HepG2 (cell line): Measurements from ENCODE around the gene RAB39A.

Experiments
- CTCF ChIP-seq: sonication (generic); formaldehyde crosslinking; IDR thresholded peaks from 2 replicates; pipeline ENCODE4 v1.5.0; 2020; ENCODE audit warnings: mild to moderate bottlenecking, missing genetic modification reagents, moderate library complexity
- HCFC1 ChIP-seq: fragments of 150-350 bp; IDR thresholded peaks from 2 replicates; pipeline ENCODE4 v1.6.1; 2014; ENCODE audit warnings: low read depth, low read length
- JUN ChIP-seq: sonication (generic); formaldehyde crosslinking; IDR thresholded peaks from 2 replicates; pipeline ENCODE4 v1.4.0; 2020; ENCODE audit warnings: mild to moderate bottlenecking, missing genetic modification reagents
- MTA3 ChIP-seq: sonication (generic); formaldehyde crosslinking; IDR thresholded peaks from 2 replicates; pipeline ENCODE4 v1.4.0; 2020; ENCODE audit warnings: missing genetic modification reagents
- NR2C2 ChIP-seq: sonication (generic); formaldehyde crosslinking; IDR thresholded peaks from 2 replicates; pipeline ENCODE4 v1.4.0; 2020; ENCODE audit warnings: missing genetic modification reagents, mild to moderate bottlenecking, moderate library complexity, borderline replicate concordance
- RFX5 ChIP-seq: IDR thresholded peaks from 2 replicates; pipeline ENCODE4 v1.6.1; 2011; ENCODE audit warnings: low read depth, low read length, improper control_type of control experiment
- TSC22D2 ChIP-seq: sonication (generic); formaldehyde crosslinking; IDR thresholded peaks from 2 replicates; pipeline ENCODE4 v1.5.1; 2020; ENCODE audit warnings: missing genetic modification reagents, mild to moderate bottlenecking, borderline replicate concordance
- ZFAT ChIP-seq: sonication (generic); formaldehyde crosslinking; conservative IDR thresholded peaks from 2 replicates; pipeline ENCODE4 v1.8.1; 2023; ENCODE audit warnings: missing genetic modification reagents, inconsistent platforms
- ZMAT3 ChIP-seq: sonication (generic); formaldehyde crosslinking; conservative IDR thresholded peaks from 2 replicates; pipeline ENCODE4 v1.7.0; 2021; ENCODE audit warnings: missing genetic modification reagents
- ZNF253 ChIP-seq: sonication (generic); formaldehyde crosslinking; IDR thresholded peaks from 2 replicates; pipeline ENCODE4 v1.8.0; 2022; ENCODE audit warnings: mild to moderate bottlenecking, missing genetic modification reagents, borderline replicate concordance
- ZNF589 ChIP-seq: sonication (generic); formaldehyde crosslinking; conservative IDR thresholded peaks from 2 replicates; pipeline ENCODE4 v1.8.0; 2022; ENCODE audit warnings: mild to moderate bottlenecking, moderate library complexity, missing genetic modification reagents

GRCh38 chr11:107953446-107953845 is 25.2 kb downstream of the RAB39A start:
- TF ChIP-seq HCFC1 (no peak), ZNF589 (CRISPR knock-in tag) (no peak), ZNF253 (no peak), ZFAT (no peak), ZMAT3 (no peak), CTCF (no peak), RFX5 (no peak), JUN (CRISPR knock-in tag) (no peak), MTA3 (no peak), TSC22D2 (no peak), NR2C2 (CRISPR knock-in tag) (no peak)
